Endometrium (tissue), 2 donors: Measurements from ENCODE around the gene TRMT112.
"Not testable (repeated sequence)": the region's sequence is repeated elsewhere in the genome, so short reads cannot be mapped to it uniquely, and the experiment has no call there.

ENCODE experiments used
- FAIRE-seq: peaks from 2 replicates; lab custom pipeline; 2012; peaks lifted over from hg19 to GRCh38; lab: Jason Lieb, UNC
- donor health status: control.
- donor health status: control.

The TRMT112 gene

DNA sequence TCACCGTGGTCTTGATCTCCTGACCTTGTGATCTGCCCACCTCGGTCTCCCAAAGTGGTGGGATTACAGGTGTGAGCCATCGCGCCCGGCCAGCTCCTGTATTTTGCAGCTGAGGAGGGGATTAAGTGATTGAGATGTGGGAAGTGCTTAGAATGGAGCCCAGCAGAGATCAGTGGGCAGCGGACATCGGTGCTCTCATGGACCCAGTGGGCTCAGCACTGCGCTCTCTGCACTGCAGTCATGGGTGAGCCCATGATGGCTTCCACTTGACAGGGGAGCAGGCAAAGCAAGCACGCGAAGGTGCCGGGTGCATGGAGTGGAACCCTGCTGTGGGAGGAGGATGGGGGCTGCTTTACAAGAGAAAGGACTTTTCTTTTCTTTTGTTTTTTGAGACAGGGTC lies 13.5 kb upstream of the TRMT112 start:
- FAIRE-seq = no peak

DNA sequence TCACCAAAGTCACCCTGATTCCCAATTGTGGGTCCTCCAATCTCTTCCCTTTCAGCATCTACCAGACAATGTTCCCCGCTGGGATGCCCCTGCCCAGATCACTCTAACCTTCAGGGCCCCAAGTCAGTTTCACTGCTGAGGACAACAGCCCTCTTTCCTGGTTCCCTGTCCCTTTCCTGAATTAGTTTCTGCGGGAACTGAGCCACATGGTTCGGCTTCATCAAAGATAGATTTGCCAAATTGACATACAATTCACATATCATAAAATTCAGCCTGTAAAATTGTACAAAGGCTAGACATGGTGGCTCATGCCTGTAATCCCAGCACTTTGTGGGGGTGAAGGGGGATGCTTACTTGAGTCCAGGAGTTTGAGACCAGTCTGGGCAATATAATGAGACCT lies 10.6 kb upstream of the TRMT112 start:
- FAIRE-seq = no peak

DNA sequence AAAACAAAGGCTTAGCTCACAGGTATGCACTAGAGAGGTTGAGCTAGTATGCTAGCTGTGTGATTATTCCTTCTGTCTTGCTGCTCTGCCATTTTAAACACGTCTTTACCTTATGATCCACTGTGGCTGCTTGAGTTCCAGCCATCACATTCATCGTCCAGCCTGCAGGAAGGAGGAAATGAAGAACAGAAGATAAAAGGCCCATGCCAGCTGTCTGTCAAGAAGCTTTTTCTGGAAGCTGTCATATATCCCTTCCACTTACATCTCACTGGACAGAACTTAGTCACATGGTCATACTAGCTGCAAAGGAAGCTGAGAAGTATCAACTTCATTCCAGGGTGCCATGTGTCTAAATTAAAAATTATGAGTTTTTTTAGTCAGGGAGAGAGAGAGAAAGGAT lies 10.0 kb upstream of the TRMT112 start:
- FAIRE-seq = no peak

DNA sequence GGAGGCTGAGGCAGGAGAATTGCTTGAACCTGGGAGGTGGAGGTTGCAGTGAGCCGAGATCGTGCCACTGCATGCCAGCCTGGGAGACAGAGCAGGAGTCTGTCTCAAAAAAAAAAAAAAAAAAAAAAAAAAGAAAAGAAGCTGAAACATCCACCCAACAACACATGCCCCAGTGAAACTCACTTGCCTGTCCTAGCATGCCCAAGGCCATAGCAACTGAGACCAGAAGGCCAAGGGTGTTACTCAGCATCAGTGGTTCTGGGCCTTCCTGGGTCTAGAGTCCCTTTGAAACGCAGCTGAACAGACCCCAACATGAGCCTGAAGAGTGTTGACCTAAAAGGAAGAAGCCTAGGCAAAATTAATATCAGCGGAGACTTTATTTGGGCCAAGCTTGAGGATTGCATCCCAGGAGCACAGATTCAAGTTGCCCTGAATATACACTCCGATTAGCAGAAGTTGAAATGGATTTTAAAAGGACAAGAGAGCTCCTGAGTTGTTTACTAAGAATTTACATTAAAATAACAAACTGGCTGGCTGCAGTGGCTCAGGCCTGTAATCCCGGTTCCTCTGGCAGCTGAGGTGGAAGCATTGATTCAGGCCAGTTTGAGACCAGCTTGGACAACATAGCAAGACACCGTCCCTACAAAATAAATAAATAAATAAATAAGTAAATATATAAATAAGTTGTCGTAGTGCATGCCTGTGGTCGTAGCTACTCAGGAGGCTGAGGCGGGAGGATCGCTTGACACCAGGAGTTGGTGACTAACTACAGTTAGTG lies 7.5 kb upstream of the TRMT112 start:
- no peak for FAIRE-seq

DNA sequence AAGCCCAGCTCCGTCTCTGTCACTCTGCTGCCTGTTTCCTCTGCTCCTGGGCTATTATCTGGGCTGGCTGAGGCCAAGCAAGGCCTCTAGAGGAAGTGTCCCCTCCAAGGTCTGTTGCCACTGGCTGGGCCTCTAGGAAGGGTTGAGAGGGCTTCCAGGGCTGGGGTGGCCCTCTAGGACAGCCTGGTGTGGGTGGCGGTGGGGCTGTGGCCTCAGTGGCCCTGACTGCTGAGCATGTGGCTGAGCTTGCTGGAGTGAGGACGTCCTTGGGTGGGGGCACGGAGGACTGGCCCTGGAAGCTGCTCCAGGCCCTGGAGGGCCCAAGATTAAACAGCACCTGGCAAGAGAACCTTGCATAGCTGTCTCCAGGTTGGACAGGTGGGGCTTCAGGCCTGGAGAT lies 6.6 kb upstream of the TRMT112 start:
- not testable (repeated sequence) for FAIRE-seq

DNA sequence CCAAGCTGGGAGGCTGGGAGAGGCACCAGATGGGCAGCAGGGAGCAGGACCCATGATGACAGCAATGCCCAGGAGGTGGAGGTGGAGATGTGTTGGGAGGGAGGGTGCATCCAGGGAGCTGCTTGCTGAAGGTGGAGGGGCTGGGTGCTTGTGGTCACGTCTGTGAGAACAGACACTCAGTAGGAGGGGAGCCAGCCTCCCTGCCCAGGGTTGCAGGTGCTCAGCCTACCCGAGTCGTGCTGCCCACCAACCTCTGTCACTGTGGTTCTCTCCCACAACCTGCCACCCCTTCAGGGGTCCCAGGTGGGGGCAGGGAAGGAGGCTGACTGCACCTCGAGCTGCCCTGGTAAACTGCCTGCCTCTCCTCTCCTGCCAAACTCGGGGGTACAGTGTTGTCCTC lies 6.0 kb upstream of the TRMT112 start:
- FAIRE-seq = no peak

DNA sequence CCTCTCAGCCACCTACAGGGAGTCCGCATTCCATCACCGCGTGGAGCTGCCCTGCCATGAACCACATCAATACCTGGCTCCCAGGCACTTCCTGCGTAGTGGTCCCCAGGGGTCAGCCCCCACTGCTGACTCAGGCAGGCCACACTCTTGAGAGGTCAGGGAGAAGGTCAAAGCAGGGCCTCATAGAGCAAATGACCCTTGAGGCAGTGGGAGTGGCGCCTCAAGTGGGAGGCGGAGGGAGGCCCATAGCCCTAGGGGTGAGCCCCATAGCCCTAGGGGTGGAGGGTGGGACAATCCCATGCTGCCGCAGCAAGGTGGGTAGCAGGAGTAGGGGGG lies 5.5 kb upstream of the TRMT112 start:
- no peak for FAIRE-seq

DNA sequence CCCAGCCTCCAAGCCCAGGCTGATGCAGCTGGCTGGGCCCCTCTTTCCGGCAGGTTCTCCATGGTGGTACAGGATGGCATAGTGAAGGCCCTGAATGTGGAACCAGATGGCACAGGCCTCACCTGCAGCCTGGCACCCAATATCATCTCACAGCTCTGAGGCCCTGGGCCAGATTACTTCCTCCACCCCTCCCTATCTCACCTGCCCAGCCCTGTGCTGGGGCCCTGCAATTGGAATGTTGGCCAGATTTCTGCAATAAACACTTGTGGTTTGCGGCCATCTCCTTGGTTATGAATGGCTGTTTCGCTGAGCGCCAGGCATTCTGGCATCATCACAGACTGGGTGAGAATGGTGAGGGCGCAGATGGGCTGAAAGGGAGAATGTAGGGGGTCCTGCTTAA lies 4.2 kb upstream of the TRMT112 start:
- FAIRE-seq = no peak

DNA sequence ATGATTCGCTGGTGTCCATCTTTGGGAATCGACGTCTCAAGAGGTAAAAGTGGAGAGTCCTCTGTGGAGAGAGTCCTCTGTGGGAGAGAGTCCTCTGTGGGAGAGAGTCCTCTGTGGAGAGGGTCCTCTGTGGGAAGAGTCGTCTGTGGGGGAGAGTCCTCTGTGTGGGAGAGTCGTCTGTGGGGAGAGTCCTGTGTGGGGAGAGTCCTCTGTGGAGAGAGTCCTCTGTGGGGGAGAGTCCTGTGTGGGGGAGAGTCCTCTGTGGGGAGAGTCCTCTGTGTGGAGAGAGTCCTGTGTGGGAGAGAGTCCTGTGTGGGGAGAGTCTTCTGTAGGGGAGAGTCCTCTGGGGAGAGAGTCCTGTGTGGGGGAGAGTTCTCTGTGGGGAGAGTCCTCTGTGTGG lies 3.7 kb upstream of the TRMT112 start:
- FAIRE-seq = no peak

DNA sequence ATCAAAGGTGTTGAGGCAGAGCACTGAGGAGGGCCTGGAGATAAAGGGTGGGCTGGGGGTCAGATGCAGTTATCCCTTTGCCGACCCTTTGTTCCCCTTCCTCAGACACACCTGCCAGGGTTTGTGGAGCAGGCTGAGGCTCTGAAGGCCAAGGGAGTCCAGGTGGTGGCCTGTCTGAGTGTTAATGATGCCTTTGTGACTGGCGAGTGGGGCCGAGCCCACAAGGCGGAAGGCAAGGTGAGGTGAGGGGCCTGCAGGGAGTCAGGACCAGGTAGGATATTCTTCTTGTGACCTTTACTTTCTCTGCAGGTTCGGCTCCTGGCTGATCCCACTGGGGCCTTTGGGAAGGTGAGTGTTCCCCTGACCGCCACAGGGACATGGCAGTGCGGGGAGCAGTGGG lies 3.2 kb upstream of the TRMT112 start:
- no peak for FAIRE-seq

DNA sequence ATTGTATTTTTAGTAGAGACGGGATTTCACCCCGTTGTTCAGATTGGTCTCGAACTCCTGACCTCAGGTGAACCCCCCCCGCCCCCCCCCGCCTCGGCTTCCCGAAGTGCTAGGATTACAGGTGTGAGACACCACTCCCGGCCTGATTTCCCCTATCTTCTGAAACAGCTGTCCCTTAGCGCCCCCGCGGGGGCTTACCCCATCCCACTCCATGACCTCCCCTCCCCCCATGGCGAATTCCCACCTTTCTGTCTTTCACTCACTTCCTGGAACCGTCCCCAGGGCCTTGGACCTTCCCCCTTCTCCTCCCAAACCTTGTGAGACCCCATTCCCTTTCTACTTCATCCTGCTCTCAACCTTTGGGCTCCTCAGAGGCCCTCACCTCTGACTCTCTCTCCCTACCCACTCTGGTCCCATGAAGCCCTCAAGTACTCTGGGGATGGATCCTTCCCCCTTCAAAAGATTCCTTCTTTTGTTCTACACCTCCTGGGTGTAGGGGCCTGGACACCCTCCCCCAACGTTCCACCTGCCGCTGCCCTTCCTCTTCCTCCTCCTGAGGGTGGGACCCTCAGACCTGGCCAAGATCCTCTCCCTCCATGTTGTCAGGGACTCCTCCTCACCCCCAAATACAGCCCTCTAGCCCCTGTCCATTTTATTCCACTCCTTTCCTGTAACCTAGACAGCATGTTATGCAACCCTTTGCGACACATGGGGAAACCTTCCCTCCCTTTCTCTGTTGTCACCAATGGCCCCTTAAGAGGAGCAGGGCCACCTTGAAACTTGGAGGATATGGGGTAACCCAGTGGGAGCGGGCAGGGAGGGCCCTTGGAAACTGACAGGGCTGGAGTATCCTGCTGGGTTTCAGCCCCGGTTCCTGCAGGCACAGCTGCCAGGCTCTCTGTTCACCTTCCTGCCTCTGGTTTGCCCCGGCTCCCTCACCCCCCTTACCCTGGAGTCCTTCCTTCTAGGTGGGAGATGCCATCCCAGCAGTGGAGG lies 1.7 kb upstream of the TRMT112 start:
- no peak for FAIRE-seq

DNA sequence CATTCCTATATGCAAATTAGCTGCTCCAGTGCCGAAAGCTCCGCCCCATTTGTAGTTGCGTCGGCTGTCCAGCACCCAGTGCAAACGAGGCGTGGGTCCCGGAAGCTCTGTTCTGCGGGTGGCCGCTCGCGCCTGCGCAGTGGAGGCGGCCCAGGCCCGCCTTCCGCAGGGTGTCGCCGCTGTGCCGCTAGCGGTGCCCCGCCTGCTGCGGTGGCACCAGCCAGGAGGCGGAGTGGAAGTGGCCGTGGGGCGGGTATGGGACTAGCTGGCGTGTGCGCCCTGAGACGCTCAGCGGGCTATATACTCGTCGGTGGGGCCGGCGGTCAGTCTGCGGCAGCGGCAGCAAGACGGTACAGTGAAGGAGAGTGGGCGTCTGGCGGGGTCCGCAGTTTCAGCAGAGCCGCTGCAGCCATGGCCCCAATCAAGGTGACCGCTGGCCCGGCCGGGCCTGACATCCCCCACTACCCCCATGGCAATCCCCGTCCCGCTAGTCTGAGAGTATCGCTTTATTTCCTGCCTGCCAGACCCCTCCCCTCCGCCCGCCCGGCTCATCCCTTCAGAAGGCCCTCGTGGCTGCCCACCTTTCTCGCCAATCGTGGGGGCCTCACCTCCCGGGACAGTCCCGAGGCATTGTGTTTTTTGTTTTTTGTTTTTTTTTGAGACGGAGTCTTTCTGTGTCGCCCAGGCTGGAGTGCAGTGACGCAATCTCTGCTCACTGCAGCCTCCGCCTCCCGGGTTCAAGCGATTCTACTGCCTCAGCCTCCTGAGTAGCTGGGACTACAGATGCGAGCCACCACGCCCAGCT lies 804 bp upstream of the TRMT112 start, which contains the start of gene PRDX5:
Gene PRDX5, plus strand, starts transcription at position 161 of the 805 bp plus-strand sequence. Its CDS starts 95 bp downstream, at position 256.
- FAIRE-seq = peak; percentile 15

DNA sequence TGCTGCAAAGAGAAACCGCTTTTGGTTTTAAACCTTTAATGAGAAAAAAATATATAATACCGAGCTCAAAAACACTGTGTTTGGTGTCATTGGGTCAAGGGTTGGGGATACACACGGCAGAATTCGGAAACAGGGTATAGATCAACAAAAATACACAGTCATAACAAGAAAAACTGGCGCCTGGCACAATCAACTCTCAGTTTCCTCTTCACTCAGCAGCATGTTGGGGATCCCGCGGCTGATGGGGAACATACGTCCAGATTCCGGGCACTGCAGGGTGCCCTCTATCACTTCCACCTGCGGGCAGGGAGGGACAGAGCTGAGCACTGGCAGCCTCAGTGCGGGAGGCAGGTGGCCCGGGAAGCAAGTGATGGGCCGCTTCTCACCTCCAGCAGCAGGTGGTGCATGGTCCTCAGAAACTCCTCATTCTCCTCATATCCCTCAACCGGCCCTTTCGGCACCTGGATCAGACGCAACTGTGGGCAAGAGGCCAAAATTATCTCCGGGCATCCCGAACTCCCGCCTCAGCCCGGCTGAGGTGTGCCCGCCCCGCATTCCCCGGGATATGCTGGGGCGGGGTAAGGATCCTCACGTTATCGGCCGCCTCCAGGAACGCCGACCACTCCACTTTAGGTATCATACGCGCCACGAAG lies 561 bp downstream of the TRMT112 start:
- no peak for FAIRE-seq

DNA sequence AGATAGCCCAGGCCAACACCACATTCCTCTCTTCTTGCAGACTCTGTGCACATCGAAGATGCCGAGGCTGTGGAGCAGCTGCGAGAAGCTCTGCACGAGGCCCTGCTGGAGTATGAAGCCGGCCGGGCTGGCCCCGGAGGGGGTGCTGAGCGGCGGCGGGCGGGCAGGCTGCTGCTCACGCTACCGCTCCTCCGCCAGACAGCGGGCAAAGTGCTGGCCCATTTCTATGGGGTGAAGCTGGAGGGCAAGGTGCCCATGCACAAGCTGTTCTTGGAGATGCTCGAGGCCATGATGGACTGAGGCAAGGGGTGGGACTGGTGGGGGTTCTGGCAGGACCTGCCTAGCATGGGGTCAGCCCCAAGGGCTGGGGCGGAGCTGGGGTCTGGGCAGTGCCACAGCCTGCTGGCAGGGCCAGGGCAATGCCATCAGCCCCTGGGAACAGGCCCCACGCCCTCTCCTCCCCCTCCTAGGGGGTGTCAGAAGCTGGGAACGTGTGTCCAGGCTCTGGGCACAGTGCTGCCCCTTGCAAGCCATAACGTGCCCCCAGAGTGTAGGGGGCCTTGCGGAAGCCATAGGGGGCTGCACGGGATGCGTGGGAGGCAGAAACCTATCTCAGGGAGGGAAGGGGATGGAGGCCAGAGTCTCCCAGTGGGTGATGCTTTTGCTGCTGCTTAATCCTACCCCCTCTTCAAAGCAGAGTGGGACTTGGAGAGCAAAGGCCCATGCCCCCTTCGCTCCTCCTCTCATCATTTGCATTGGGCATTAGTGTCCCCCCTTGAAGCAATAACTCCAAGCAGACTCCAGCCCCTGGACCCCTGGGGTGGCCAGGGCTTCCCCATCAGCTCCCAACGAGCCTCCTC lies 1.5 kb downstream of the TRMT112 start:
- FAIRE-seq = not testable (repeated sequence)

DNA sequence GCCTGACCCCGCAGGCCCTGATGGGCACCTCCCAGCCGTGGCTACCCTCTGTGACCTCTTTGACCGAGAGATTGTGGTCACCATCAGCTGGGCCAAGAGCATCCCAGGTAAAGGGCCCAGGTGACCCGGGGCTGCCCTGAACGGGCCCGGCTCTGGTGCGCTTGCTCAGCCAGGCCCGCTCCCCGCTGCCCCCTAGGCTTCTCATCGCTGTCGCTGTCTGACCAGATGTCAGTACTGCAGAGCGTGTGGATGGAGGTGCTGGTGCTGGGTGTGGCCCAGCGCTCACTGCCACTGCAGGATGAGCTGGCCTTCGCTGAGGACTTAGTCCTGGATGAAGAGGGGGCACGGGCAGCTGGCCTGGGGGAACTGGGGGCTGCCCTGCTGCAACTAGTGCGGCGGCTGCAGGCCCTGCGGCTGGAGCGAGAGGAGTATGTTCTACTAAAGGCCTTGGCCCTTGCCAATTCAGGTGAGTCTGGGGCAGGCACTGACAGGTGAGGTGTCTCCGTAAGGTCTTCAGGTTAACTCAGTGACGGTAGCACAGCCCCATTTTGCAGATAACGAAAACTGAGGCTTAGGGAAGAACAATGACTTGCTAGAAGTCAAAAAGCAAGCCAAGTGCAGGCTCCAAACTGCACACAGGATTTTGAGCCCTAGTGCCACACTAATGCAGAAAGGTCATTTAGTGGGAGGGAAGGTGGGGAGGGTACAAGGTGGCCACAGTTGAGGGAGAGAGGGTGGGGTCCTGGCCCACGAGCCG lies 2.4 kb downstream of the TRMT112 start:
- no peak for FAIRE-seq

DNA sequence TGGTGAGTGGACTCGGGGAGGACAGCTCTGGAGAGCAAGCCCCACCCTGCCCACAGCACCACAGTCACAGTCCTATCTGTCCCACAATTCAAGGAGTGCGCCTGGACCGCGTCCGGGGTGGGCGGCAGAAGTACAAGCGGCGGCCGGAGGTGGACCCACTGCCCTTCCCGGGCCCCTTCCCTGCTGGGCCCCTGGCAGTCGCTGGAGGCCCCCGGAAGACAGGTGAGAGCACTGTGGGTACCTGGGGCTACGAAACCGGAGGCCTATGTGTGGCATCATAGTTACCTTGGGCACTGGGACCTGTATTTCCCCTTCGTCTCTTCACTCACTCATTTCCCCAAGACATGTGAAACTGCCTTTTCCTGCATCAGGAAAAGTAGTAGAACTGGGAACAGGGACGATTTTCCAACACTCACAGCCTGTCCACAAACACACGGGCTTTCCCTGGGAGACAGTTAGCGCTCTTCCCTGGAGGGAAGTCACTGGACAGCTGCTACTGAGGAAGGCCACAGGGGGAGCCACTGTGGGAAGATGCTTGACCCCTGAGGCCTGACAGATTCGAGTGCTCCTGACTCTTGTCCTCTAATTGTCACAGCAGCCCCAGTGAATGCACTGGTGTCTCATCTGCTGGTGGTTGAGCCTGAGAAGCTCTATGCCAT lies 3.1 kb downstream of the TRMT112 start:
- no peak for FAIRE-seq

DNA sequence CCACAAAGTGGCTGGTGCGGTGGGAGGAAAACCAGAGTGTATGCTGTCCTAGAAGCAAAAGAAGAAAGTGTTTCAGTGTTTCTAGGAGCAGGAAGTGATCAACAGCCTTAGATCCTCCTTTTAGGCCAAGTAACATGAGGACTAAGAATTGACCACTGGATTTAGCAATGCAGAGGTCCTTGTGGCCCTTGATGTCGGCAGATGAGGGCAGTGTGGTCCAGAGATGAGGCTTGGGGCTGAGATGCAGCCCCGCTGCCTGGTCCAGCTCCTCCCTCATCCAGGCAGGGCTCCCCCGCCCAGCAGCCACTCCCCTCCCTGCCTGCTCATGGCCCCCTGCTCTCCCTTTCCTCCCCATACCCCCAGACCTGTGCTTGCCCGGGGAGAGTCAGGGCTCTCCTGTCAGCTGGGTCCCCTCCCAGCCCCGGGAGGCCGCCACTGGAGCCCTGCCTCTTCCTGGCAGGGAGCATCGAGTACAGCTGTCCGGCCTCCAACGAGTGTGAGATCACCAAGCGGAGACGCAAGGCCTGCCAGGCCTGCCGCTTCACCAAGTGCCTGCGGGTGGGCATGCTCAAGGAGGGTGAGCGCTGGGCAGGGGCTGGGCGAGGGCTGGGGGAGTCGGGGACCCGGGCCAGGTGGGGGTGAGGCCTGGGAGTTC lies 3.7 kb downstream of the TRMT112 start:
- no peak for FAIRE-seq

DNA sequence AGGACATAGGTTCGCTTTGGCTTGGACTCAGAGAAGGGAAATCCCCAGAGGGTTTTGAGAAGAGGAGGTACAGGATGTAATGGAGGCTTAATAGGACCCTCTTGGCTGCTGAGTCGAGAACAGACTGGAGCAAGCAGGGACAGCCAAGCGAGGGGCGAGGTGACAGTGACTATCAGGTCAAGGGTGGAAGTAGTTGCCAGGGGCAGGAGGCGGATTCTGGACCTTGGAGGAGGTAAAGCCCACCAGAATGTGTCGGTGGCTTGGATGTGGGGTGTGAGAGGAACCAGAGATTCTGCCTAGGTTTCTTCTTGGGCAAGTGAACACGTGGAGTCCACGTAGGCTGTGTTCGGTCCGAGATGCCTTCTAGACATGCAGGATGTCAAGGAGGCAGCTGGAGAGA lies 4.4 kb downstream of the TRMT112 start:
- no peak for FAIRE-seq

DNA sequence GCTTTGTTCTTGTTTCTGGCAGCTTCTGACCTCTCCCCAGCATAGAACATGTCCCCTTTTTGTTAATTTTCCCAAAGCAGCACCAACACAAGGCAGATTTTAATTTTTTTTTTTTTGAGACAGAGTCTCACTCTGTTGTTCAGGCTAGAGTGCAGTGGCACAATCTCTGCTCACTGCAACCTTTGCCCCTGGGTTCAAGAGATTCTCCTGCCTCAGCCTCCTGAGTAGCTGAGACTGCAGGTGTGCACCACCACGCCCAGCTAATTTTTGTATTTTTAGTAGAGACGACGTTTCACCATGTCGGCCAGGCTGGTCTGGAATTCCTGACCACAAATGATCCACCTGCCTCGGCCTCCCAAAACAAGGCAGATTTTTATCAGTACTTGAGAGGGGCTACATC lies 9.6 kb downstream of the TRMT112 start:
- not testable (repeated sequence) for FAIRE-seq
